Effector memory CD8-positive, alpha-beta T cell (primary cell): Measurements from ENCODE around the gene MTCH1.

Experiments used
- ATAC-seq: fragments of 150-1000 bp; cut with Tn5 transposase; replicated peaks from 2 replicates; pipeline ENCODE4 v1.10.0; 2021; ENCODE audit warnings: mild to moderate bottlenecking, moderate library complexity
- DNase-seq, 3 experiments: peaks; one replicate each; pipeline ENCODE4 v3.0.0; 2021
- H3K27ac Mint-ChIP-seq, 2 donors: one replicate each; pipeline ENCODE4 v1.8.0; 2022; ENCODE audit warnings: mild to moderate bottlenecking in 2 of 2, mixed read lengths in 2 of 2, moderate library complexity in 2 of 2
- H3K27me3 Mint-ChIP-seq, 2 donors: one replicate each; pipeline ENCODE4 v1.8.0; 2022; ENCODE audit warnings: mixed read lengths in 2 of 2
- H3K36me3 Mint-ChIP-seq: one replicate; pipeline ENCODE4 v1.8.0; 2022; ENCODE audit warnings: mild to moderate bottlenecking, moderate library complexity, mixed read lengths; ENCODE audit not compliant: insufficient read depth
- H3K4me1 Mint-ChIP-seq, 2 donors: one replicate each; pipeline ENCODE4 v1.8.0; 2022; ENCODE audit warnings: low read depth in 2 of 2, mixed read lengths in 2 of 2
- H3K4me3 Mint-ChIP-seq, 2 donors: one replicate each; pipeline ENCODE4 v1.8.0; 2022; ENCODE audit warnings: mild to moderate bottlenecking in 2 of 2, mixed read lengths in 2 of 2, moderate library complexity in 2 of 2
- H3K9me3 Mint-ChIP-seq, 2 donors: one replicate each; pipeline ENCODE4 v1.8.0; 2022; ENCODE audit warnings: mixed read lengths in 2 of 2

The MTCH1 gene

GRCh38 chr6:36976931-36977330 lies 9.1 kb downstream of the MTCH1 start:
- no peaks in the 10 kb centered on the region for H3K9me3 Mint-ChIP-seq
- peaks cover 82% of the 10 kb centered on the region for H3K36me3 Mint-ChIP-seq
- DNase-seq, result no peak
- no peak overlapping the region for H3K4me3 Mint-ChIP-seq
- ATAC-seq, result no peak
- peaks cover 21 to 23% of the 10 kb centered on the region in 2 donors for H3K4me1 Mint-ChIP-seq
- H3K27me3 Mint-ChIP-seq, result no peaks in the 10 kb centered on the region
- H3K27ac Mint-ChIP-seq, result no peak overlapping the region

GRCh38 chr6:36976509-36976908 lies 9.5 kb downstream of the MTCH1 start:
- H3K27ac Mint-ChIP-seq, result no peak overlapping the region
- ATAC-seq (no peak), DNase-seq (no peak)
- H3K9me3 Mint-ChIP-seq, result no peaks in the 10 kb centered on the region
- H3K36me3 Mint-ChIP-seq, result peaks cover 82% of the 10 kb centered on the region
- H3K4me1 Mint-ChIP-seq, result peaks cover 17 to 20% of the 10 kb centered on the region in 2 donors
- H3K4me3 Mint-ChIP-seq, result no peak overlapping the region
- no peaks in the 10 kb centered on the region for H3K27me3 Mint-ChIP-seq

GRCh38 chr6:36976007-36976264 lies 10.1 kb downstream of the MTCH1 start:
- Mint-ChIP-seq H3K27ac (peak overlapping the region in 1 of 2 donors; percentile 69), H3K4me3 (no peak overlapping the region), H3K36me3 (peaks cover 82% of the 10 kb centered on the region), H3K4me1 (peaks cover 15 to 19% of the 10 kb centered on the region in 2 donors), H3K27me3 (no peaks in the 10 kb centered on the region), H3K9me3 (no peaks in the 10 kb centered on the region)
- ATAC-seq (no peak), DNase-seq (no peak)

- ATAC-seq, result no peak
- Mint-ChIP-seq H3K36me3 (peaks cover 84% of the 10 kb centered on the region), H3K9me3 (no peaks in the 10 kb centered on the region), H3K27ac (peak overlapping the region in 1 of 2 donors; percentile 69), H3K4me3 (no peak overlapping the region), H3K27me3 (no peaks in the 10 kb centered on the region), H3K4me1 (peaks cover 10 to 14% of the 10 kb centered on the region in 2 donors)
- DNase-seq, result no peak
Observed at GRCh38 chr6:36975231-36976006, 10.6 kb downstream of the MTCH1 start.

- ATAC-seq, result no peak
Observed at GRCh38 chr6:36973647-36974046, 12.3 kb downstream of the MTCH1 start.

GRCh38 chr6:36973190-36973589 lies 12.8 kb downstream of the MTCH1 start:
- Mint-ChIP-seq H3K4me1 (peaks cover 0 to 3% of the 10 kb centered on the region in 2 donors), H3K27ac (no peak overlapping the region), H3K9me3 (no peaks in the 10 kb centered on the region), H3K36me3 (peaks cover 90% of the 10 kb centered on the region), H3K4me3 (no peak overlapping the region), H3K27me3 (no peaks in the 10 kb centered on the region)
- ATAC-seq (no peak), DNase-seq (no peak)

More at GRCh38 chr6:36973647-36974046, 12.3 kb downstream of the MTCH1 start:
- H3K36me3 Mint-ChIP-seq, result peaks cover 90% of the 10 kb centered on the region
- DNase-seq, result no peak
- H3K9me3 Mint-ChIP-seq, result no peaks in the 10 kb centered on the region
- no peak overlapping the region for H3K27ac Mint-ChIP-seq
- no peaks in the 10 kb centered on the region for H3K27me3 Mint-ChIP-seq
- H3K4me1 Mint-ChIP-seq, result peaks cover 0 to 3% of the 10 kb centered on the region in 2 donors
- H3K4me3 Mint-ChIP-seq, result no peak overlapping the region

- ATAC-seq, result no peak
- H3K27me3 Mint-ChIP-seq, result no peaks in the 10 kb centered on the region
- DNase-seq, result no peak
- H3K27ac Mint-ChIP-seq, result peak overlapping the region in 1 of 2 donors; percentile 15
- H3K4me3 Mint-ChIP-seq, result no peak overlapping the region
- peaks cover 86% of the 10 kb centered on the region for H3K36me3 Mint-ChIP-seq
- H3K9me3 Mint-ChIP-seq, result no peaks in the 10 kb centered on the region
- peaks cover 0 to 1% of the 10 kb centered on the region in 2 donors for H3K4me1 Mint-ChIP-seq
Observed at GRCh38 chr6:36971921-36972673, 13.9 kb downstream of the MTCH1 start.

- ATAC-seq, result no peak
- peaks cover 87% of the 10 kb centered on the region for H3K36me3 Mint-ChIP-seq
- peaks cover 0 to 1% of the 10 kb centered on the region in 2 donors for H3K4me1 Mint-ChIP-seq
- no peak overlapping the region for H3K4me3 Mint-ChIP-seq
- no peak overlapping the region for H3K27ac Mint-ChIP-seq
- no peaks in the 10 kb centered on the region for H3K9me3 Mint-ChIP-seq
- DNase-seq, result no peak
- H3K27me3 Mint-ChIP-seq, result no peaks in the 10 kb centered on the region
Observed at GRCh38 chr6:36970892-36971842, 14.8 kb downstream of the MTCH1 start.

GRCh38 chr6:36969988-36970891 lies 15.8 kb downstream of the MTCH1 start:
- ATAC-seq, result no peak
- no peak for DNase-seq
- Mint-ChIP-seq H3K9me3 (no peaks in the 10 kb centered on the region), H3K27ac (peak overlapping the region in 1 of 2 donors; percentile 31), H3K4me1 (peaks cover 0 to 3% of the 10 kb centered on the region in 2 donors), H3K36me3 (peaks cover 89% of the 10 kb centered on the region), H3K4me3 (no peak overlapping the region), H3K27me3 (no peaks in the 10 kb centered on the region)

- peaks cover 6 to 12% of the 10 kb centered on the region in 2 donors for H3K4me1 Mint-ChIP-seq
- no peak for DNase-seq
Observed at GRCh38 chr6:36969240-36969691, 16.7 kb downstream of the MTCH1 start.

GRCh38 chr6:36968266-36968977 lies 17.6 kb downstream of the MTCH1 start:
- Mint-ChIP-seq H3K27me3 (no peaks in the 10 kb centered on the region), H3K27ac (peak overlapping the region in 1 of 2 donors; percentile 57), H3K36me3 (peaks cover 75% of the 10 kb centered on the region), H3K4me3 (no peak overlapping the region), H3K4me1 (peaks cover 14 to 21% of the 10 kb centered on the region in 2 donors), H3K9me3 (no peaks in the 10 kb centered on the region)
- DNase-seq (no peak), ATAC-seq (no peak)

More at GRCh38 chr6:36969240-36969691, 16.7 kb downstream of the MTCH1 start:
- no peak overlapping the region for H3K4me3 Mint-ChIP-seq
- ATAC-seq, result no peak
- H3K36me3 Mint-ChIP-seq, result peaks cover 83% of the 10 kb centered on the region
- H3K27me3 Mint-ChIP-seq, result no peaks in the 10 kb centered on the region
- H3K9me3 Mint-ChIP-seq, result no peaks in the 10 kb centered on the region
- peak overlapping the region in 1 of 2 donors; percentile 57 for H3K27ac Mint-ChIP-seq

- H3K27me3 Mint-ChIP-seq, result no peaks in the 10 kb centered on the region
- DNase-seq, result no peak
- H3K36me3 Mint-ChIP-seq, result peaks cover 70% of the 10 kb centered on the region
- H3K4me3 Mint-ChIP-seq, result no peak overlapping the region
- H3K4me1 Mint-ChIP-seq, result peaks cover 17 to 27% of the 10 kb centered on the region in 2 donors
- no peak for ATAC-seq
- peak overlapping the region in 1 of 2 donors; percentile 57 for H3K27ac Mint-ChIP-seq
- H3K9me3 Mint-ChIP-seq, result no peaks in the 10 kb centered on the region
Observed at GRCh38 chr6:36967757-36968156, 18.2 kb downstream of the MTCH1 start.
